H7 (cell line): ENCODE data around the gene TGM4. TPM values are rescaled to one million over a fixed set of nuclear protein-coding genes. Genes with fewer than 3 reads are reported as not detected.

Experiments used
- DNase-seq: peaks from one replicate; pipeline ENCODE4 v3.0.0; 2012
- H3K27me3 ChIP-seq: 2 replicates; pipeline ENCODE4 v1.6.0; 2011; ENCODE audit warnings: mild to moderate bottlenecking, low read length; ENCODE audit not compliant: control insufficient read depth, insufficient read depth
- H3K36me3 ChIP-seq: replicated peaks from 2 replicates; pipeline ENCODE4 v1.5.1; 2011; ENCODE audit warnings: low read length; ENCODE audit not compliant: control insufficient read depth, insufficient read depth
- H3K4me3 ChIP-seq: 2 replicates; pipeline ENCODE4 v1.5.1; 2011; ENCODE audit warnings: low read depth, mild to moderate bottlenecking, control low read depth, low read length, moderate library complexity; ENCODE audit not compliant: insufficient read depth
- total RNA-seq: library from RNA; depleted of rRNA; stranded (reverse); fragments of >200 nt; shearing (Covaris generic); gene quantifications from 2 replicates; pipeline ENCODE4 v1.2.3, GENCODE V29; 2014

Gene TGM4
- total RNA-seq, 1 experiment from 2014 or later: not detected

DNA sequence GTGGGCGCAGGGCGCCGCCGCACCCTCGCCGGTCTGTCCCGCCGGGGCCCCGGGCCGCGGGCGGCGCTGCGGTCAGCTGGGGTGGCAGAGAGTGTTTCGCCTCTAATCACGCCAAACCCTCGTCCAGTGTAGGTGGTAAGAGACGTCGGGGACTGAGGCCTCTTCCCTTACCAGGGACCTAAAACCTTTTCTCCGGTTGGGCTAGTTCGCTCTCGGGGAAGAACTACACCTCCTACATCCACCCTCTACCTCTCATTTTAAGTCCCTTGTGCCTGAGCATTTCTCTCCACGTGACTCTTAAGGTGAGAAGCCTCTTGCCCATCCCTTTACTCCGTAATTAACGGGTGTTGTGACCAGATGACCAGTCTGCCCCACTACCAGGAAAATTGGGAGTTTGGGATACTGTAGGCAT lies 12.2 kb upstream of the TGM4 start:
- H3K36me3 ChIP-seq: no peaks in the 10 kb centered on the region
- peak overlapping the region; percentile 68 for H3K4me3 ChIP-seq
- no peaks in the 10 kb centered on the region for H3K27me3 ChIP-seq
- no peak for DNase-seq

DNA sequence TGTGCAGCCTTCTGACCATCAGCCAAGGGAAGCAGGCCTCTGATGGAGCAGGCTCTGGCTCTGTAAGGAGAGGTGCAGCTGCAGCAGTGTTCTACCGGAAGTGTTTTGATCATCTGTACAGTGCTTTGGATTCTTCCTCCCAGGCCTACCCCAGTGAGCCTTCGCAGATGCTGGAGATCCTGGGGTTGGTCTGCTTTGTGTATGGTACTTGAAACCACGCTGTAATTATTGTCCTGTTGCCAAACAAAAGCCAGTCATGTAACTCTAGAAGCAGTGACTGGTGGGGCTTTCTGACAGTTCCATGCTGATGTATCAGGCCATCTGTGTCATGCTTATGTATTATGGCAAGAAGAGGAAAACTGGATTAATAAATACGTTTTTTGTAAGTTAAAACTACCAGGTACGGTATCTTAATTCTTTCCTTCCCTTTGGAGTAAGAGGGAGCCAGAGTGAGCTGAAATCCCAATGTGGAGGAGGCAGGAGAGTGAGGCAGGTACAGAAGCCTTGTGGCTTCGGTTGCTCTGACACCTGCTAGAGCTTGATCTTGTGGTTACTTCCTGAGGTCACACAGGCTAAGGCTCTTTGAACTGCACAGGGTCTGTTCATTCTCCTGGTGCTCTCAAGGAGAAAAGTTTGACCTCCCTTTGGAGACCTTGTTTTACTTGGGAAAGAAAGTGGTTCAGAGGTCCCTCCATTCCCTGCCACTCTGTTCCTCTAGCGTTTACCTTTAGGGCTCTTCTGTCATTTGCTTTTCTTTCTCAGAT lies 9.0 kb upstream of the TGM4 start:
- Histone ChIP-seq H3K27me3 (no peaks in the 10 kb centered on the region), H3K4me3 (no peak overlapping the region), H3K36me3 (no peaks in the 10 kb centered on the region)
- no peak for DNase-seq

DNA sequence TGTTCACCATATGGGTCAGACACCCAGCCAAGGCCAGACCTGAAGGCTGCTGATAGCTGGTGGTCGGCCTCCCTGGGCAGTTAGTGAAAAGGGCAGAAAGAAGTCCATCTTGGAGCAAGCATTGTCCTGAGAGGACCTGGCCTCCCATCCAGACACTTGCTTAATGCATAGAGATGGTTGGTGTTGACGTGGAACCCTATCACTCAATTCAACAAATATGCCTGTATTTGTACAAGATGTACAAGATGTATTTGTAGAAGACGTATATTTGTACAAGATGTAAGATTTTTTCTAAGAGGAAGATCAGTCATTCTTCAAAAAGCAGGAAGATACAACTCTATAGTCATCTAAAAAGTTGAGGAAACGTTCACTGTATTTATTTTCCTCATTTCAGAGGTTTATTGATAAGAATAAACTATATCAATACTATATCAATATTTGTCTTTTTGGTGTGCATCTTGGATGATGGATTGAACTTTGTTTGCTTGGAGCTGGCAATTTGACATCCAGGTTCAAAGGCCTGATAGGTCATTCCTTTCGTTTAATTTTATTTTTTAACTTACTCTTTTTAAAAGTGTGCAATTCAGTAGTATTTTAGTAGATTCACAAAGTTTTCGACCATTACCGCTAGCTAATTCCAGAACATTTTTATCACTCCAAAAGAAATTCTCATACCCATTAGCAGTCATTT lies 6.8 kb upstream of the TGM4 start:
- Histone ChIP-seq H3K36me3 (no peaks in the 10 kb centered on the region), H3K27me3 (no peaks in the 10 kb centered on the region), H3K4me3 (no peak overlapping the region)
- no peak for DNase-seq

DNA sequence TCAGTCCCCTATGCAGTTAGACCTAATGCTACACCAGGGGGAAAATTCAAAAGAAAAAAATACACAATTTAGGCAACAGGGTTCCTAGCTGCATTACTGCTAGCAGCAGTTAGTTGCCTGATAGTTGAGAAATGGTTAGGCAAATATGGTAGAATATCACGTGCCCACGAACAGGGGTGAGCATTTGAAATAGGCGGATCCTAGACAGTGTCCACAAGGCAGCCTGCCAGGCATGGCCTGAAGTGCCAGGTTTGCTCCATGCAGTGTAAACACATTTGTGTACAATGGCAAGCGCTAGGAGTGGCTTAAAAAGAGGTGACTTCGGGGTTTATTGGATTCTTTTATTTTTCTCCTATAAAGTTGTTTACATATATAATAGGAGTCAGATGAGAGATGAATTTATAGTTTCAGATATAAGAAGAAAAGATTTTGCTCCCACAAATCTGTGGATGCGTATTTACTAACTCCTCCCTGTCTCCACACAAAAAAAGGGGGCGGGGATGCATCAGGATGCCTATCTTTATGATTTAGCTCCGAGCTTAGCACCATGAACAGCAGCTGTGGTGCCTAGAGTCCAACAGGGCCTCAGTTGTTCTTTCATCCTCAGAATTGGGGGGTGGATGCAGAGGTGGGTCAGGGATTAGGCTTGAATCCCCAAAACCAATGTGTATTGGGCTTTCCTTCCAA lies 3.9 kb upstream of the TGM4 start:
- no peak overlapping the region for H3K4me3 ChIP-seq
- H3K36me3 ChIP-seq: no peaks in the 10 kb centered on the region
- no peak for DNase-seq
- H3K27me3 ChIP-seq: no peaks in the 10 kb centered on the region

- H3K36me3 ChIP-seq: no peaks in the 10 kb centered on the region
- no peaks in the 10 kb centered on the region for H3K27me3 ChIP-seq
- no peak overlapping the region for H3K4me3 ChIP-seq
- DNase-seq: no peak
Observed at GRCh38 chr3:44875596-44875995, 1.2 kb downstream of the TGM4 start.

DNA sequence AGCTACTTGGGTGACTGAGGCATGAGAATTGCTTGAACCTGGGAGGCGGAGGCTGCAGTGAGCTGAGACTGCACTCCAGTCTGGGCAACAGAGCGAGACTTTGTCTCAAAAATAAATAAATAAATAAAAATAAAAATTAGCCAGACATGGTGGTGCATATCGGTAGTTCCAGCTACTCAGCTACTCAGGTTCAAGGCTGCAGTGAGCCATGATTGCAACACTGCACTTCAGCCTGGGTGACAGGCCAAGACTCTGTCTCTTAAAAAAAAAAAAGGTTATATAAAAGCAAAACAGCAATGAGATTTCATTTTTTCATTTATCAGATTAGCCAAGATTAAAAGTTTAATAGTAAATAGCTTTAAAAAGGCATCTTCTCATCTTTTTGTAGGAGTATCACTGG lies 2.9 kb downstream of the TGM4 start:
- no peaks in the 10 kb centered on the region for H3K27me3 ChIP-seq
- DNase-seq: no peak
- no peak overlapping the region for H3K4me3 ChIP-seq
- no peaks in the 10 kb centered on the region for H3K36me3 ChIP-seq

DNA sequence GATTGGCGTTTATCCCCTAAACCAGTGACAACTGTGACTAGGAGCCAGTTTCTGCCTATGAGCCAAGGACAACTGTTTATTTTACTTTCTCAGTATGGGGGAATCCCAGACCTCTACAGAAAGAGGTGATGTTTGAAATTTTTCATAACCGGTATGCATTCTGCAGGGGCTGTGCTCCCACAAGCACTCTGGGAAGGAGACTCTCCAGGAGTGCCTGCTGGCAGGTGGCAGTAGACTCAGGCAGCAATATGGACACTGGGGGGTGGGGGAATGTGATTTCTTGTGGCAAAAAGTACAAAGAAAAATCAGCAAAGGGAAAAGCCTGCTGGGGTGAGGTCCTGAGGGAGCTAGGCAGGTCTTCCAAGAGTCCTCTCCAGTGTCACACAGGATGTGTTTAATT lies 5.9 kb downstream of the TGM4 start:
- DNase-seq: no peak
- no peaks in the 10 kb centered on the region for H3K36me3 ChIP-seq
- no peaks in the 10 kb centered on the region; the same call in 1 of the 2 replicates for H3K27me3 ChIP-seq
- H3K4me3 ChIP-seq: no peak overlapping the region

DNA sequence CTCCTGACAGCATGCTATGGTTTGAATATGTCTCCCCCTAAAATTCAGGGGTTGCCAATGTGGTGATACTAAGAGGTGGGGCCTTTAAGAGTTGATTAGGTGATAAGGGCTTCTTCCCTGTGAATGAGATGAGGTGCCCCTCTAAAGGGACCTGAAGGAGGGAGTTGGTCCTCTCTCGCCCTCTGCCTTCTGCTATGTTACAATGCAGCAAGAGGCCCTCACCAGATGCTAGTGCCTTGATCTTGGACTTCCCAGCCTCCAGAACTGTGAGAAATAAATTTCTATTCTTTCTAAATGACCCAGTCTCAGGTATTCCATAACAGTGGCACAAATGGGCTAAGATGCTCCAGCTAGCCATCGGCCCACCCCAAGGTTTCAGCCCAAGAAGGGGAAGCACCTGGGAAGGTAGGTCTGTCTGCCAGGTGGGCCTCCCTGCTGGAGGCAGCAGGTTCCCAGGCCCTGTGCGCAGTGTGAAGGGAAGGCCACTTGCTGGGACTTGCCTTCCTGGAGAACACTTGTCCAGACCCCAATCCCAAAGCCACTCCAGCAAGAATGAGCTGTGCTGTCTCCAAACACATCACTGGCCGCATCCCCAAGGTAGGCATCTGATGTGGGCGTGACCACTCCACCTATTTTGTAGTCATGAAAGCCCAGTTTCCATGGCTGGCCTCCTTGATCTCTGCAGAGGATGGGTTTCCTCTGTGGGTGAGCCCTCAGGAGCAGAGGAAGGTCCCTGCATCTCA lies 9.0 kb downstream of the TGM4 start:
- no peaks in the 10 kb centered on the region; the same call in 1 of the 2 replicates for H3K27me3 ChIP-seq
- no peak for DNase-seq
- H3K36me3 ChIP-seq: no peaks in the 10 kb centered on the region
- H3K4me3 ChIP-seq: no peak overlapping the region

DNA sequence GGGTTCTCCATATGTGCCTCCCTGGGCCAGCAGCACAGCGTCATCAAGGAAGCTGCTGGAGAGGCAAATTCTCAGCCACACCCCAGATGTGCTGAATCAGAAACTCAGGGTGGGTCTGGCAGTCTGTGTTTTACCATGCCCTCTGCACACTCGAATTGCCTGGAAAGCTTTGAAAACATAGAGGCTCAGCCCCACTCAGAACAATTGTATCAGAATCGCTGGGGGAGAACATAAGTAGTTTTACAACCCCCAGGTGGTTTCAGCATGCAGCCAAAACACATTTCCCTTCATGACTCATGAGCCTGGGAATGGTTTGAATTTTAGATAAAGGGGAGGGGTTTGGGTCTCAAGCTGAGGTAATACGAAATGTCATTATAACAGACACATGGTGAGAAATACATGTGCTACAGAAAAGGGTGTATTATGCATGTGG lies 9.6 kb downstream of the TGM4 start:
- DNase-seq: no peak
- H3K4me3 ChIP-seq: no peak overlapping the region
- no peaks in the 10 kb centered on the region; the same call in 1 of the 2 replicates for H3K27me3 ChIP-seq

GRCh38 chr3:44885618-44886017 lies 11.2 kb downstream of the TGM4 start:
- no peak for DNase-seq
- no peak overlapping the region for H3K4me3 ChIP-seq
- no peaks in the 10 kb centered on the region for H3K36me3 ChIP-seq
- no peaks in the 10 kb centered on the region; the same call in 1 of the 2 replicates for H3K27me3 ChIP-seq

More for the DNA sequence above, 9.6 kb downstream of the TGM4 start:
- no peaks in the 10 kb centered on the region for H3K36me3 ChIP-seq

DNA sequence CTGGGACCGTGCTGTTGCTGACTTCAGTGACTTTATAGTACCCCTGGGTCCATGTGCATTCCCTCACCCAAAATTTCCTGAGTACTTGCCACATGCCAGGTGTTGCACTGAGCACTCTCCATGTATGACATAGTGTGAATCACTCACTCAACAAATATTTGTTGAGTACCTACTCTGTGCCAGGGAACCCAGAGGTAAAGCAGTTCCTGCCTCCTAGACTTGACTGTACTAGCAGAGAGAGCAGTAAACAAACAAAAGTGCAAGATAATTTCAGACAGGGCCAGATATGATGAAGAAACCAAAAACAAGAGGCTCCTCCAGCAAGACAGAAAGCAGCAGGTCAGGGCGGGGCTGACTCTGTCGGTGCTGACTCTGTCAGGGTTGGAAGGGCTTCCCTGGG lies 12.2 kb downstream of the TGM4 start:
- no peaks in the 10 kb centered on the region for H3K36me3 ChIP-seq
- DNase-seq: no peak
- H3K4me3 ChIP-seq: no peak overlapping the region
- H3K27me3 ChIP-seq: no peaks in the 10 kb centered on the region; the same call in 1 of the 2 replicates

DNA sequence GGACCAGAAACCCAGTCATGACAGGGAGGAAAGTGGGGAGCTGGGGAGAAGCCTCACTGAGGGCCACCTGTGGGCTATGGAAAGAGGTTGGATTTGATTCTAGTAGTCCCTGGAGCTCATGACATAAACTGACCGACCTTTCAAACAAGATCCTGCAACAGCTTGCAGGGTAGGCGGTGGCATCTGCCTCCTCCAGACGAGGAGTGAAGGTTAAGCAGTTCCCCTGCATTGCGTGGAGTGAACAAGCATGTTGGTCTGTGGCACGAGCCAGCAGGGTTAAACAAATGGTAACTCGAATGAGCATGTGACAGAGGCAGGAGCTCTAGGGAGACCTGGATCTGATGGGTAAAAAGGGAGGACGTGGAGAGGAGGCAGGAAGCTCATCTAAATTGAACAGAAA lies 12.7 kb downstream of the TGM4 start:
- no peak for DNase-seq
- no peaks in the 10 kb centered on the region; the same call in 1 of the 2 replicates for H3K27me3 ChIP-seq
- H3K36me3 ChIP-seq: no peaks in the 10 kb centered on the region
- no peak overlapping the region for H3K4me3 ChIP-seq

DNA sequence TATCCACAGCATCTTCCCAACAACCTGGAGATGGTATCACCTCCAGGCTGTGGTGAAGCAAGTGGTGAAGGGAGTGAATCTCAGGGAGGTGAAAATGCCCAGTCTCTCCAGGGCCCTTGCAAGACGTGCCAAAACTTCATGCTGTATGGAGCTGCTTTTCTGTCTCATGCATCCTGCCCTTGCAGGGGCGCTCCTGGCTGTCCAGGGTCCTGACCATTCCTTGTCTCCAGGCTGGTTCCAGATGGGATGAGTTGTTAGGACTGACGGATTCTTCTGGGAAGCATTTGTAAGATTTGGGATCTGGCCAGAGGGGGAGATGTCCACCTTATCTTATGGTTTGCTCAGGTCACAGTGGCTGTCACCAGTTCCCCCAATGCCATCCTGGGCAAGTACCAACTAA lies 15.8 kb downstream of the TGM4 start:
- Histone ChIP-seq H3K4me3 (no peak overlapping the region), H3K27me3 (no peaks in the 10 kb centered on the region), H3K36me3 (no peaks in the 10 kb centered on the region)
- peak; percentile 61 for DNase-seq

DNA sequence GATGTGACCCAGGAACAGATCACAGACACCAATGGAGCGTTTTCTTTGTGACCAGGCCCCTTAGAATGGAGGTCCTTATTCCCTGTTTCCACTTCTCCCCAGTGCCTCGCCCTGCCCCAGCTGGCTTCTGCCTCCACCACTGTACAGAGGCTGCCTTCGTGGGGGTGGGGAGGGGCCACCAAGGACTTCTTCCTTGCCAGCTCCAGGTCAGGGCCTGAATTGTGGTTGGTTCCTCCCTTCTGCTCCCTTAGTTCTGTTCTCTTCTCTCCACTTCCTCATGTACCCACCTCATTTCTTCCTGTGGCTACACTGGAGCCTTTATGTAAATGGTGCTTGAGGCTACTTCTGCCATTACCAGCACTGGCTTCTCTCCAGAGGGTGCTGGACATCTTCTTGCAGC lies 16.4 kb downstream of the TGM4 start:
- DNase-seq: no peak
- no peaks in the 10 kb centered on the region for H3K27me3 ChIP-seq
- no peaks in the 10 kb centered on the region for H3K36me3 ChIP-seq
- H3K4me3 ChIP-seq: no peak overlapping the region
